GM21528 (cell line): ENCODE results near the gene SIRPA.

ENCODE experiments used
- ATAC-seq: cut with Tn5 transposase; IDR thresholded peaks from one replicate; pipeline ENCODE4 v1.9.1; 2021; ENCODE audit warnings: mild to moderate bottlenecking, moderate library complexity; ENCODE audit not compliant: unreplicated experiment, low FRiP score

The SIRPA gene

DNA sequence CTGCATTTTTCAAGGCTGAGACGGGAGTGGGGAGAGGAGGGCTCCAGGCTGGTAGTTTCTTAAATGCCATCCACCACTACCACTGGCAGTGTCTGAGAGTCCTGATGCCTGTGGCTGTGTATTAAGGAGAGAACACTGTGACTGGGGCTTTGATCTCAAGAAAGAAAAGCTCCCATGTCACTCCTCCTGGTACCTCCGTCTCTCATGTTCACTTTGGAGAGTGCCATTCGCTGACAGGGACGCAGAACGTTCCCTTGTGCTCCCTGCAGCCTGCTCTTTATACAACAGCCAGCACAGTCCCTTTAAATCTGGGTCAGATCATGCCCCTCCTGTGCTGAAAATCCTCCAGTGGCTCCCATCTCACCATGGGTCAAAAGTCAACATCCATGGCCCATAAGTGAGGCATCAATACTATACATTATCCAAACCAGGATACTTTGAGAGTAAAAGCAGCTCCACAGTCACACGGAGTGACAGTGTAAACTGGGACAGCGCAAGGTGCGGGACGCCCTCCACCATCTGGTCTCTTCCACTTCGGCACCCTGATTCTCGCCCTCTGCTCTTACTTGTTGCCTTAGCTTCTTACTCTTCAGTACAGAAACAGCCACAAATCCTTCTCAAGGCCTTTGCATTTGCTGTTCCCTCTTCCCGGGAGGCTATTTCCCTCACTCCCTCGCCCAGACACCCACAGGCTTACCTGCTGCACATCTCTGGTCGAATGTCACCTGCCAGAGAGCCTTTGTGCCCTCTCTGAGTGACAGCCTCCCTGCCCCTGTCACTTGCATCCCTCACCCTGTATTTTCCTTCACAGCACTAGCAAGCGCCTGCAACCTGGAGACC is 78.6 kb downstream of the SIRPA start:
- ATAC-seq = no peak

- no peak for ATAC-seq
These were observed 80.1 kb downstream of the SIRPA start for GRCh38 chr20:1975291-1975690.

GRCh38 chr20:1979106-1979778 is 84.0 kb downstream of the SIRPA start:
- no peak for ATAC-seq

DNA sequence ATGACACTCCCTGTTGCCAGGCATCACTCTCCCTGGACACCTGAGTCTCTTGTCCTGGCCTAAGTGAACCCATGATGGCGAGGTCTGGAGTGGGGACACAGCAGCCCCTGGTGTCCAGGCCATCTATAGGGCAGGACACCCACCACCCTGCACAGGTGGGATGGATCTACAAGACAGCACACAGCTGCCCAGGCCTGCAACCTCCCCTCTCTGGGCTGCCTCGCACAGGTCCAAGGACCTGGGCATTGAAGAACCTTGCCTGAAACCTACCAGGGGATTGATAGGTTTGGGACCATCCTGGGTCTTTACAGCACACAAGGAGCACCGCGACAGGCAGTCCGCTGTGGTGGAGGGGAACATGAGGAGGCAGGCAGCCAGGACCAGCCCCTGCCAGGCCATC is 87.5 kb downstream of the SIRPA start:
- no peak for ATAC-seq

DNA sequence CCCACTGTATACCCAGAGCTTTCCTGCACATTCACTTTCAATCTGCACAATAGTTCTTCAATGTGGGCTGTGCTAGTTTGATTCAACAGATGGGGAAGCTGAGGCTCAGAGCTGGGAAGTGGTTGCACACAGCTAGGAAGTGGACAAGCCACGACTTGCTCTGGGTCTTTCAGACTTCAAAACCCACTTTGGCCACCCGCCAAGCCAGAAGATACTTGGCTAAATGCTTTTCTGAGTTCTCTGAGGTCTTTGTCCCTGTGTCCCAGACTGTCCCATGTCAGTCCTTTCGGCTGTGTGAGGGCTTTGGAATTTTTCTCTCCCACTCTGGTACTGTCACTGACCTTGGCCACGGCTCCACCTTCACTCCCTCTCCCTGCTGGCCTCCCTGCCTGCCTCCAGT is 88.1 kb downstream of the SIRPA start:
- ATAC-seq = no peak

DNA sequence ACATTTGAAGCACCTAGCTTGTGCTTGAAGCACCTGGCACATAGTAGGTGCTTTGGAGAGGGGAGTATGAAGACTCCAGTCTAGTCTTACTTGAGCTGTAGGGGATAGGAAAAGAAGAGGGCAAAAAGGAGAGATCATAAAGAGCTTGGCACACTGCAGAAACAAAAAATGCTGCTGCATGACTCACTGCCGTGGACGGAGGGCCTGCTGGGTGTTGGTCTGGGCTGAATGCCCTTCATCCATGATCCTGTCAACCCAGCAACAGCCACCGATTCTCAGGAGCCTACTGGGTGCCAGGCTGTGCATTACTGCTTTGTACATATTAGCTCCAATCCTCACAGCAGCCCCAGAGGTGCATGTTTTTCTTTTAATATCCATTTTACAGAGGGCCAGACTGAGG is 92.6 kb downstream of the SIRPA start:
- no peak for ATAC-seq
